Measurements from ENCODE around the gene DPP8.

The DPP8 gene

DNA sequence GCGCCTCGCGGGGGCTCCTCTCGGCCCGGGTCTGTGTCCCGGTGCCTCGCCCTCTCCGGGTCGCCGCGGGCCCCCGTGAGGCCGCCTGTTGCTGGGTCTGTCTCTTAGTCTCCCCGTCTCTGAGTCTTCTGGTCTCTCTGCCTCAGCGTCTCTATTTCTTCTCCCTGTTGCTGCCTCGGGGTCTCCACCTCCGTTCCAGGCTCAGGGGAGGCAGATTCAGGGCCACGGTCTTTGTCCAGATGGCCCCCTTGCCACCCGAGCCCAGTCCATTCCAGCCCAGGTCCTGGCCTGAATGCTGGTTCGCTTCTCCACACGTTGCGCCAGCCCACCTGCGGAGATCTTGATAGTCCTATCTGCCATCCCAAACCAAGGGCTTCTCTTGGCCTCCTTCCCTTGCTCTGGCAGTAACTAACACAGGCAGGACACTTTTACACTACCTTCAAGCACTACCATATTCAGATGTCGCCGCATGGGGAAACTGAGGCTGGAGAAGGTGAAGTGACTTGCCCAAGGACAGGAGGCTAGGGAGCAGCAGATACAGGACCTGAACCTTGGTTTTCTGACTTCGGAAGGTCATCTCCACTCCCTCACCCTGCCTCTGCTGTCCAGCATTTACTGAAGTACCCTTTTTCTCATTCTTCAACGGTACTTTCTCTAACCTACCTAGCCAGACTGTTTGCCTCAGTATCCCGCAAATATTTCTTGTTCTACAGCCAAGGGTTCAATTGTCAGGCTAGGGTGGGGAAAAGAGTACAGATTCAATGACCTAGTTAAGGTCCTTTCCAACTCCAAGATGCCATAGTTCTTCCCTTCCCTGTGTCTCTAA is 94.1 kb downstream of the DPP8 start:
- no peak for DNase-seq

DNA sequence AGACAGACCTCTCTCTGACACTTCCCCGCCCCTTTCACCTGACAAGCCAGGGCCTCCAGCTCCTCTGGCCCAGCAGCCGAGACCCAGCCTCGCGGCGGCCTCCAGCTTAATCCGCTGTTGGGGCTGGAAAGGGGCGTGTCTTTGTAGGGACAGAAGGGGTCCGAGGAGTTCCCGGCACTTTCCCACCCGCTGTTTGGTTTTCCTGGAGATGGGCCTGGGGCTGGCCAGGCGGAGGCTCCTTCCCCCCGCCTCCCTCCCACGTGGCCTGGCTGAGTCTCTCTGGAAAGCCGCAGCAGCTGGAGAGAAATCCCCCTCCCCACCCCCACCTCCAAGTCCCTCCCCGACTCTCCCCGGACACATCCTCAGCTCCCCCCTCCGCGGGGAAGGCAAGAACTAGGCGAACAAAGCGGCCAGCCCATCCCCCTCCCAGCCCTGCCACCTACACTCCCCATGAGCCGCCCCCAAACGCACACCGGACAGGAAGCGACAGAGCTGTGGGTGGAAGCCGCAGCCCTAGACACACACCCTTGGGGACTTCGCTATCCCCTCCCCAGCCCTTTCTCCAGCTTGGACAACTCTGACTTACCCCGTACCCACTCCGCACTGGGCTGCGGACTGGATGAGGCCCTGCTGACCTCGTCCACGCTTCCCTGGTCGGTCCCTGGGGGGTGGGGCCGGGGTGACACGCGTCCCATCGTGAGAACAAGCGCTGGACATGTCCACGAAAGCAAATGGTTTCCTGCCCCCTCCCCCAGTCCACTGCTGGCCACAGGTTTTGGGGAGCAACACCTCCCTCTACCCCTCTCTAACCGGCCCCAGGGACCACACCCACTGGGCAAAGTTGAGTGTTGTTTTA is 95.9 kb downstream of the DPP8 start:
- DNase-seq = no peak

DNA sequence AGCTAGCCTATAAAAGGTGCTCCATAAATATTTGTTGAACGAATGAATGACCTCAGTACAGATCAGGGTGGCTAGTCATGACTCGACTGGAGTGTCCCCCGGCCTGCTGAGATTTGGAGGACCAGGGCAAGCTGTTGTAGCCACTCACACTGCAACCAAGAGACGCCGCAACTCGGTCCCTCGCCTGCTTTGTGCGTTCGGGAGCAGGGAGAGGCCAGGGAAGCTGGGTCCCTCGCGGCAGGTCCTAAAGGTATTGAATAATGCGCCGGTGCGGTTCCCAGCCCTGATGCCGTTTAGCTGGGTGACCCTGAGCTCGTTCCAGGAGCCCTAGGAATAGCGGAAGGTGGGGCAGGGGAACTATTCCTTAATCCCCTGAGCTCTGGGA is 96.5 kb downstream of the DPP8 start:
- no peak for DNase-seq

DNA sequence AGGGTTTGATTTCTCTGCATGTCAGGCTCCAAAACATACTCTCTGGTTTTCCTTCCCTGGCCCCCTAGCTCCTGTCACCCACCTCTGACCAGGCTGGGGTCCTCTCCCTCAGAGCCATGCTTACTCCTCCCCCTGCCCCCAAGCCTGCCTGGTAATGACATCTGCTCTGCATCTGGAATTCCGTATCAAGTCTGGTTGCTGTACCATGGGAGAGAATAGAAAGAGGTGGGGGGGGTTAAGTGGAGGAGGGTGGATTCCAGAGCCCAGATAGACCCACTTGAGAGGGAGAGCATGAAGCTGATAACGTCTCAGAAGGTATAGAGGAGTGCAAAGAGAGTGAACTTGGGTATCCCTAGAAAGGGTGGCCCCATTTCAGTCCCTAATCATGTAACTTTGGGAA is 98.9 kb downstream of the DPP8 start:
- DNase-seq = no peak

DNA sequence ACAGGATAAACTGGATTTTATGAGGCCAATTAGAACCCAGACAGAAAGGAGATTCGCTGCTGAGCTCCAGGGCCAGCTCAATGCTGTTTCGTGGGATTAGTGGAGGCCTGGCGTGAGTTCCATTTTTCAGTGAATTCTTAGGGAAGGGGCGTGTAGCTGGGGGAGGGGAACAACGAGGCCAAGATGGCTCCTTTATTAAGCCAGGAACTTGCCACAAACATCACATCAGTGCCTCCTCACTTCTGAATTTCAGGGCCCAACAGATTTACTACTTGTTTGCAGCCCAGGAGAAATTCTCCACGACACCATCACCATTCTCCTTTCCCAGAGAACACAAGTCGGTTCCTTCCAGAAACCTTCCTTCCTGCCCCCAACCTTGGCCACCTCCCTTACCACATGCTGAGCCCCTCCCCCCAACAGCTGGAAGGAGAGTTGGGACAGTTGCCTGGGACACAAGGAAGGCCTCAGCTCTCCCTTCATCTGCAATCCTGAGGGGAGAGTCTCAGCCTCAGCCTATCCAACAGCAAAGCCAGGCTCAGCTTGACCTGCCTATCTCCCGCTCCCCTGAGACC is 100.6 kb downstream of the DPP8 start:
- no peak for DNase-seq

DNA sequence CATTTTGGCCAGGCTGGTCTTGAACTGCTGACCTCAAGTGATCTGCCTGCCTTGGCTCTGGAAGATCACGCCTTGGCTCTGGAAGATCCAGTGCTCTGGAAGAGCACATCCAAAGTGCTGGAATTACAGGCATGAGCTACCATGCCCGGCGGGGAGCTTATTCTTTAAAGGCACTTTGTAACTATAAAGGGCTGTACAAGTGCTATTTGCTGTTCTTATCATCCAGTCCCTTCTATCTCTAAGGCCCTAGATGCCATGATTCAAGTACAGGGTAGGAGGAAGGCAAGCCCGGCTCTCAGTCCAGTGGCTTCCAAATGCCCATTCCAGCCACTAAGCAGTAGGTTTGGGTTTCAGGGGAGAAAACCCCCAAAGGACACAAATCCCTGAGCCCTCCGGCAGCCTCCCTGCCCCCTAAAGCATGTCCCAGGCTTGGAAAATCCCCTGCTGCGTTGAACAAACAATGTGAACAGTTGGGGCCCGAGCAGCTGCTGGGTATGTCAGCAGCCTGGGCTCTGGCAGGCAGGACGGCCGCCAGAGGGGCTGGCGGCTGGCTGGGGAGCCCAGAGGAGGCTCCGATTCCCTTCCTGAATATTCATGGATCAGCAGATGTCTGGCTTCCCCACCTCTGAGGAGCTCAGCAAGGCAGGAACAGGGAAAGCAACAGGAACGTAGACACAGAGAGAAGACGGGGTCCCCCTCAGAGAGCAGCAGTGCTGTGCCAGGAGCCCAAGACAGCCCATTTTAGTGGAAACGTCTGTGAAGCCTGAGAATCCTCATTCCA is 102.5 kb downstream of the DPP8 start:
- no peak for DNase-seq

DNA sequence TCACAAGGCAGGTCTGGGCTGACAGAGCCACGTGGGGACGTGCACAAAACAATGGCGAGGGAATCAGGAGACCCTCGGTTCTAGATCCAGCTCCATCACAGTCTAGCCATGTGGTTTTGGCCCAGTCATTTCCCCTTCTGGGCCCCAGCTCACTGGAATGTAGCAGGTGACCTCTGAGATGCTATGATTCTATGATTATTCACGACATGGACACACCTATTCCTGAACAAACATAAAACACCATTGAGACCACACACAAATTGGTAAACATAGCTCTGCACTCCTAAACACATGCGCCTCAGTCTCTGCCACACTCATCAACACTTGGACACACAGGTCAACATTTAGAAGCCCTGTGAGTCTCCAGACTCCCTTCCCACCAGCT is 103.7 kb downstream of the DPP8 start:
- no peak for DNase-seq

DNA sequence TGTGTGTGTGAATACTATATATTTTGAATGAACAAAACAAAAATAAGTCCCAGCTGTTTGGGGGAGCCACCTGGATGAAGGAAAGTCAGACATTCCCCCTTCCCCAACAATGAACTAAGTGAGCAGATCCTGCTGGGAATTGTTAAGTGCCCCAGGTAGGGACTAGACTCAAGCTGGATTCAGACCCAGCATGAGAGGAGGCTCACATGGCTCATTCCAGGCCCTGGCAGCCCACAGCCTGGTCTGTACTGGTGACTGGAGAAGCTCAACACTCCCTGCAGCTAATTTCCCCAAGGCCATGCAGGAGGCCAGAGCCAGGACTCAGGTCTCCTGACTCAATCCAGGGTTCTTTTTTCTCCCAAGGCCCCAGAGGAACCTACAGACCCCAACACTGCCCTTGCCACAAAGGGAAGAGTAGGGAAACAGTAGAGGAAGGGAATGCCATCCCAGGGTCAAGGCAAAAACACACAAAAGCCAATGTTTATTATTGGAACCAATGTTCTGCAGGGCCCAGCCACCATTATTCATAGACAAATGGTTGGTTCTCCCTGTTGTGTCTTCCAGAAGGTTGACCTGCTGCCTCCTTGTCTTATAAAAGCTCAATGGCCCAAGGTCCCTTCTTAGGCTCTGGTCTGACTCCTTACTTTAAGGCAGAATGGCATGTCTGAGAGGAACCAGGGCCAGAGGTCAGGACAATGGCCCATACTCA is 104.3 kb downstream of the DPP8 start:
- no peak for DNase-seq

DNA sequence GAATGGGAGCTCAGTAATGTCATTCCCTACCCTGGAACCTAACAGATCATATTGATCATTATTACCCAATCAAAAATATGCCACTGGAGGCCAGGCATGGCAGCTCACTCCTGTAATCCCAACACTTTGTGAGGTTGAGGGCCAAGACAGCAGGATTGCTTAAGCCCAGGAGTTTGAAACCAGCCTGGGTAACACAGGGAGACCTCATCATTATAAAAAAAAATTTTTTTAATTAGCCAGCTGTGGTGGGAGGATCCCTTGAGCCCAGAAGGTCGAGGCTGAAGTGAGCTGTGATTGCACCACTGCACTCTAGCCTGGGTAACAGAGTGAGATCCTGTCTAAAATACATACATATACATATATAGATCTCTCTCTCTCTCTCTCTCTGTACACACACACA is 104.9 kb downstream of the DPP8 start:
- no peak for DNase-seq

DNA sequence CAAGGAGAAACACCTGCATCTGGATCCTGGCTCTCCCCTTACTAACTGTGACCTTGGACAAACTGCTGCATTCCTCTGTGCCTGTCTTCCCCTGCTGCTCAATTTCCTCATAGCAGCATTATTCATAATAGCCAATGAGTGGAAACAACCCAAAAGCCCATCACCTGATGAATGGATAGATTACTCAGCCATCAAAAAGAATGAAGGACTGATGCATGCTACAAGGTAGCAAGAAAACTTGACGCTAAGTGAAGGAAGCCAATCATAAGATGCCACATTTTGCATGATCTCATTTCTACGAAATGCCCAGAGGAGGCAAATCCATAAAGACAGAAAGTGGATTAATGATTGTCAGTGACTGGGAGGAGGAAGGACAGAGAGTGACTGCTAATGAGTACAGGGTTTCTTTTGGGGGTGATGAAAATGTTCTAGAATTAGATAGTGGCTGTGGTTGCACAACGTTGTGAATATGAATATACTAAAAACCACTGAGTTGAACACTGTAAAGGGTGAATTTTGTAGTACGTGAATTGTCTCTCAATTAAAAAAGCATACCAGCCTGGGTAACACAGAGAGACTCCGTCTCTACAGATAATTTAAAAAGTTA is 105.9 kb downstream of the DPP8 start:
- no peak for DNase-seq

DNA sequence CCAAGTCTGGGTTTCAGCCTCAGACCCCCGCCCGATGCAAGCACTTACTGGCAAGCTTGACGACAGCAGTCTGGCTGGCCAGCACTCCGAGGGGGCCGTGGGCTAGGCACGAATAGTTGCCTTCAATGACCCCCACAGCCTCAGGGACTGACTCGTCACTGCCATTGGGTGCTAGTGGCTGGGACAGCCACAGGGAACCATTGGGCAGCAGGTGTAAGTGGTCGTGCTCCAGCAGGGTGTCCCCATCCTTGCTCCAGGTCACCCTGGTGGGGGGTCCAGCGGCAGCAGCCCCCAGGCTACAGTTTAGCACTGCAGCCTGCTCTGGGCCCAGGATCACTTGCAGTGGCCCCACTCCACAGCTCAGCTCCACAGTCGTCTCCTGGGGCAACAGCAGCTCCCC is 106.5 kb downstream of the DPP8 start:
- DNase-seq = no peak

DNA sequence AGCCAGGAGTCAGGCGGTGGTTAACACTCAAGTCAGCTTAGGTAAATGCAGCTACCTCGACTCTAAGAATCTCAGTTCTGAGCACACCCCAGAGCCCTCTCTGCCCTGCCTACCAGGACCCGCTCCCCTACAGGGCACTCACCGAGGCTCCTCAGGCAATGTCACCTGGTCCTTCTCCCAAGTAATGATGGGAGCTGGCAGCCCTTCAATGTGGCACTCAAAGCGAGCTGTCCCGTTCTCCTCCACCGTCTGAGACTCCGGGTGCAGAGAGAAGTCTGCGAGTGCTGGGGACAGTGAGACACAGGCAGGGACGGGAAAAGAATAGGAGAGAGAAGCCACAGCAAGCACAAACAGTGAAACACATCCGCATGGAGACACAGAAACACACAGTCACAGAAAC is 107.5 kb downstream of the DPP8 start:
- no peak for DNase-seq

DNA sequence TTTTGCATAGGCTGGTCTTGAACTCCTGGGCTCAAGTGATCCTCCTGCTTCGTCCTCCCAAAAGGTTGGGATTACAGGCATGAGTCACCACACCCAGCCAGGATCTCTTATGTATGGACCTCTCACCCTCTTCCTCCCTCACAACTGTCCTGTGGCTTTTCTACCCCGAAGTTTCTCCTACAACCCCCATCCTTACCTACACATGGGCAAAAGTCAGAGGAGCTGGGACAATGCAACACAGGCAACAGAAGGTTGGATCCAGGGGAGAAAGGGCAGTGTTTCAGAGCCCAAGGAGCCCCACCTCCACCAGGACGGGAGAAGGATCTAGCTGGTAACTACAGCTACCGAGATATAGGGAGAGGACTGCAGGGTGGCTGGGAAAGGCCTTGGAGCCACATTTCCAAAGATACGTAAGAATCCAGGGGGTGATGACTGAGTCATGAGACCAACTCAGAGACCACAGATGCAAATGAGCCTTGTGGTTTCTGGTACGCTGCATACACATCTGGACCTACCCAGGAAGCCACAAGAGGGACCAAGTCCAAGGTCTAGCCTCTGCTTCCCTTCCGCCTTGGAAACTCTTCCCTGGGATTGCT is 108.4 kb downstream of the DPP8 start:
- DNase-seq = no peak

DNA sequence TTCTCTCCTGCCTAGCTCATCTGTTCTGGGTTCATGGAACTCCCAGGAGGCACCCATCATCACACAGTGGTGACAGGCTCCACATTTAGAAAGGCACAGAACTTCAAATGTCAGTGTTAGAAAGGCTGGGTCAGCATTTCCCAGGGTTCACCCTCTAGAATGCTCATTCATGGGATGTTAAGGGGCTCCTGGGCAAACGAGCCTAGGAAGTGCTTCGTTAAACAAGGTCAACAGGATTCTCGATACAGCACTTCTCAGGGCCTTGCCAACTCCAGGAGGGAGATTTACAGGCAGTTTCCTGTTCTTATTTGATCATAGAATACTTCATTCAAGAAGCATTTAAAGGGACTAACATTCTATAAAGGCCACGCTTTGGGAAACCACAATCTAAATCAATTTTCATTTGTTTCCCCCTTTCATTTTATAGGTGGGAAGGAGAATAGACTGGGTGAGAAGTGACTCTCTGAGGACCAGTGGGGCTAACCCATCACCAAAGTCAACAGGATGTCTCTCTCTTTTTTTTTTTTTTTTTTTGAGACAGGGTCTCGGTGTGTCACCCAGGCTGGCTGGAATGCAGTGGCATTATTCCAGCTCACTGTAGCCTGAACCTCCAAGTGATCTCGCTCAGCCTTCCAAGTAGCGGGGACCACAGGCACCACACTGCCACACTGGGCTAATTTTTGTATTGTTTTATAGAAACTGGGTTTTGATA is 109.0 kb downstream of the DPP8 start:
- no peak for DNase-seq

DNA sequence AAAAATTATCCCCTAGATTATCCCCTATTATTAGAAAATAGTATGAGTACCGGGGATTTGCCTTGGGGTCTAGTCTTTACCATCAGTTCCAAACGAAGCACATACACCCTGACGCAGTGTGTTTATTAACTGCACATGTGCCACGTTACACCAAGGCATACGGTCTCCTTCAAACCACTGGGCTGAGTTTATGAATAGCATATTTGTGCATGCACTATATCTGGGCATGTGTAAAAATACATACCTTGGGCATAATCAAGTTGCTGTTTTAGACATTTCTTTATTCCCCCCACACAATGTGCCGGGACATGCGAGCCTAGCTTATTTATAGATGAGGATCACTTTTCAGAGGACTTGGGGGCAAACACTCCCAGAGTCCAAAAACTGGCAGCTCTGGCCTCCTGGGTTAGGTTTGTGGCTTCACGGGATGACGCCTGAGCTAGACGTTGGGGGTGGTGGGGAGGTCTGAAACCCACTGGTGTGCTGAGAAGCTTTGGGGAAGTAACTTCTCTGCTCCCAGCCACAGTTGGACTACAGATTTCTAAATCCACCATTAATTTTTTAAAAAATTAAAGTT is 111.0 kb downstream of the DPP8 start:
- DNase-seq = no peak

DNA sequence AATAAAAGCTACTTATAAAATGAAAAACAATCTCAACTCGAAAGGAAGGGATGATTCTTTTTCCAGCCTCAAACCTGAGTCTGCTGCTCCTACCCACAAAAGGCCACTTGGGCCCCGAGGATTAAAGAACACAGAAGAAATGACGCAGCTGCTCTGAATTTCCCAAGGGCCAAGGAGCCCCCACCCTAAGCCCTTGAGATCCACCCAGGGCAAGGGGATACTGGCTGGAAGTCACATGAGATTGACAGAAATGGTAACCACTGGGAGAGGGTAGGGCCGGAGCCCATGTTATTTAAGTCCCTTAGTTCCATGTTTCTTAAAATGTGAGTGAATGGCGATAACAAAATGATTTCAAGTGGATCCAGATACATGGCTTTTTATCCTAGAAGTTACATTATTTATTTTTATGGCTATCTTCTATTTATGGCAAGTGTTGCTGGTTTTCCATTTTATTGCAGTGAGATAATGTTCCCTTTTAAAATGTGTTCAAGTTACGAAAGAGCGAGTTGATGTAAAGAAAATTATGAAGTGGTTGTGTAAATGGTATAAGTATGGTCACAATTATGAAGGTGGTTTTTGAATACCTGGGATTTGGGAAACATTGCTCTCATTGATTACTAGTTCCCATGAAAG is 111.6 kb downstream of the DPP8 start:
- DNase-seq = no peak

DNA sequence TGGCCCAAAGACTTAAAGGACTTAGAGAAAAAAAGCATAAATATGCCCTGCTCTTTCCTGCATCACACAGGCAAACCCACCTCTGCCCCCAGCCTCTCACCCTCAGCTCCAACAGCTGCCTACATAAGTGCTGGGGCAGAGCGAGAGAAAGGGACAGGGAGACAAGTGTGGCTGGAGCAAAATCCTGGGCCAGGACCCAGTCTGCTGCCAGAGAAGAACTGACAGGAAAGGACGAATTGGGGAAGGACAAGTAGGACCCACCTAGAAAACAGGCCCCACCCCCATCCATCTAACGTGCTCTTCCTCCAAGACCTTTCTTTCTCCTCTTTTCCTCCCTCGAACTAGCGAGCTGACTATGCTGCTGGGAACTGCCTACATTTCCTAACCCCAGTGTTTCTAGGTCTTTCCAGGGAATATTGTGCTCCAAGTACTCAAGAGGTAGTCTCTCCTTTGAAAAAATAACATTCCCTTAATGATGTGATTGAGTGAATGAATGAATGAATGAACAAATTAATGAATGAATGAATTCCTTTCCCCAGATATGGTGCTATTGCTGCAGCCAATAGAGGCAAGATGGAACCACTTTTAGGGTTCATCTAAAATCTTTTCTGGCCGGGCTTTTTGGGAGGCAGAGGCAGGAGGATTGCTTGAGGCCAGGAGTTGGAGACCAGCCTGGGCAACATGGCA is 113.2 kb downstream of the DPP8 start:
- DNase-seq = no peak

DNA sequence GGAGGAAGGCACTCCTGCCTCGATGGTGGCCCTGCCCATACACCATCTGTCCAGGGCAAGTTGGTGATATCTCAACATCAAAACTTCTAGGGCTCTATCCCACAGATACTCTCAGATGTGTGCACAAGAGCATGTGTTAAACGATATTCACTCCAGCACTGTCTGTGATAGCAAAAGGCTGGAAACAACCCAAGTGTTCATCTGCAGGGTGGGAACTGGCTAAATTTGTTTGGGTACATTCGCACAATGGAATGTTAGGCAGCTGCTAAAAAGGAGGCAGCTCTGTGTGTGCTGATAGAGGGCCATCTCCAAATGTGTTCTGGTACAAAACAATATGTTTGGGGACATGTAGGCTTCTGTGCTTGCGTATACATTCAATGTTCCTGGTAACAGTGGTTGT is 114.5 kb downstream of the DPP8 start:
- DNase-seq = no peak

DNA sequence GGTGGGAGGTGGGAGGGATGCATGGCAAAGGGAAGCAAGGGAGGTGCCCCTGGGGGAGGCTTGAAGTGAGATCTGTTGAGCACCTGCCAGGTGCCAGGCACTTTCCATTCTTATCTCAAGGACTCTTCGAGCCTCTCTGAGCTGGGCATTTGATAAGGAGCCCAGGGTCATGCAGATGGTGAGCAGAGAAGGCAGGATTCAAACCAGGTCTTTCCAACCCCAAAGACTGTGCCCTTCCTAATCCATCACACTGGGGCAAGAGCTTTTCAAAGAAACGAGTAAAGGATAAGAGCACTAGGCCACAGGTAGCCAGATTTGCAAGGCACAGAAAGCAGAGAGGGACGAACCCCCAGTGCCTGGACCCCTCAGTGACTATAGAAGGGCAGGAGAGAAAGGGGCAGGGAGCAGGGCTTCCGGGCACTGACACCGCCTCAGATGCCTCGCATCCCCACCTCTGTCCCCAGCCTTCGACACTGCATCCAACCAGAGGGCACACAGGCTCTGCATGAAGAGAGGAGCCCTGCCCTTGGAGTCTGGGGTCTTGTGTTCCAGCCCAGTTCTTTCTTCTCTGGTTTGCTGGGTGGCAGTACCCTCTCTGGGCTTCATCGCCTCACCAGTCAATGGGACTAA is 115.8 kb downstream of the DPP8 start:
- no peak for DNase-seq
